Heart left ventricle (tissue), 13 donors: ENCODE measurements around the gene RGS6.

Experiments
- POLR2A ChIP-seq, 2 donors: fragments of 450-650 bp; IDR thresholded peaks; one replicate each; pipeline ENCODE4 v1.6.1; 2017; ENCODE audit warnings: antibody characterized with exemption in 2 of 2, mild to moderate bottlenecking in 2 of 2, moderate library complexity in 2 of 2
- TF ChIP-seq, protein P1 (sequence below), 12 donors: fragments of 200-600 bp; sonication (generic) in 4 of 12; IDR thresholded peaks; one replicate each; pipeline versions ENCODE4 v1.5.0 to v1.8.0; 2018 to 2022; ENCODE audit warnings: antibody characterized with exemption in 12 of 12, mild to moderate bottlenecking in 5 of 12
- donor health status: ischemic (EF 13 %, LVEDD 7.1; RV severe dilation, severe dysfunction).
- donor health status: DM: no; HTN: yes; CAD: no.
- donor health status: DM: no; HTN: no; CAD: no.
- donor health status: ischemic (EF 25% LVEDD 6.9; RV normal size, moderate dysfunction).
- donor health status: ischemic (EF 25% LVEDD 5.7; RV mildly dilated, moderate dysfunction).
- donor health status: ischemic (EF 35%, LVEDD 5.7; RV mildly dilated, moderate dysfunction).
- donor health status: nonischemic (EF 11% LVEDD 7.7; RV severe dilation, severe dysfunction).
- donor health status: DM: yes; HTN: yes; CAD: no.
- donor health status: PGD.
- donor health status: ischemic (EF 29% LVEDD 5.4; RV normal size, mild dysfunction).
- donor health status: nonischemic (EF 23%, LVEDD 6.1; RV moderate dilation, normal function).

DNA sequence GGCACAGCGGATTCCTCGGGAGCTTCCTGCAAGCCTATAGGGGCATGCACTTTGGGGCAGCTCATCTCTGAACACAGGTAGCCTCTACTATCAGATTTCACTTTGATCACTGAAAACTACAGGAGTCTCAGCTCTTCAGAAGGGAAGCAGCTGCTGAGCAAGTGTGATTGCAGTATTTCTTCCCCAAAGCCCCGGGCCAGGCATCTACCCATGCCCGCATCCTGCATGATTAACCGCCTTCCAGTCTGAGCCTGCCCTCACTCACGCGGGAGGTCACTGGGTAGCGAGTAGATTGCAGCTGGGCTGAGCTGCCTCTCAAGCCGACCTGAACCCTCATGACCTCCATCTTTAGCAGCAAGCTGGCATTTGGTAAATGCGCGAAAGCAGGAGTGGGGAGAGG, 627.0 kb downstream of the RGS6 start:
- TF ChIP-seq, protein P1, sequence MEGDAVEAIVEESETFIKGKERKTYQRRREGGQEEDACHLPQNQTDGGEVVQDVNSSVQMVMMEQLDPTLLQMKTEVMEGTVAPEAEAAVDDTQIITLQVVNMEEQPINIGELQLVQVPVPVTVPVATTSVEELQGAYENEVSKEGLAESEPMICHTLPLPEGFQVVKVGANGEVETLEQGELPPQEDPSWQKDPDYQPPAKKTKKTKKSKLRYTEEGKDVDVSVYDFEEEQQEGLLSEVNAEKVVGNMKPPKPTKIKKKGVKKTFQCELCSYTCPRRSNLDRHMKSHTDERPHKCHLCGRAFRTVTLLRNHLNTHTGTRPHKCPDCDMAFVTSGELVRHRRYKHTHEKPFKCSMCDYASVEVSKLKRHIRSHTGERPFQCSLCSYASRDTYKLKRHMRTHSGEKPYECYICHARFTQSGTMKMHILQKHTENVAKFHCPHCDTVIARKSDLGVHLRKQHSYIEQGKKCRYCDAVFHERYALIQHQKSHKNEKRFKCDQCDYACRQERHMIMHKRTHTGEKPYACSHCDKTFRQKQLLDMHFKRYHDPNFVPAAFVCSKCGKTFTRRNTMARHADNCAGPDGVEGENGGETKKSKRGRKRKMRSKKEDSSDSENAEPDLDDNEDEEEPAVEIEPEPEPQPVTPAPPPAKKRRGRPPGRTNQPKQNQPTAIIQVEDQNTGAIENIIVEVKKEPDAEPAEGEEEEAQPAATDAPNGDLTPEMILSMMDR (IDR thresholded peaks at IDR 0.05), result no peak
- no peak for TF ChIP-seq POLR2A (IDR thresholded peaks at IDR 0.05)
